HUES6 (cell line): ENCODE results near the gene DCST1.

Experiments used
- H3K27ac ChIP-seq: 2 replicates; pipeline ENCODE4 v1.7.0; 2013; ENCODE audit warnings: low read depth, mild to moderate bottlenecking, low read length, inconsistent platforms
- H3K27me3 ChIP-seq: 2 replicates; pipeline ENCODE4 v1.6.1; 2013; ENCODE audit warnings: low read length; ENCODE audit not compliant: control insufficient read depth, insufficient read depth
- H3K36me3 ChIP-seq: 2 replicates; pipeline ENCODE4 v1.6.1; 2013; ENCODE audit warnings: low read length; ENCODE audit not compliant: control insufficient read depth, insufficient read depth
- H3K4me1 ChIP-seq: 2 replicates; pipeline ENCODE4 v1.6.1; 2013; ENCODE audit warnings: low read length; ENCODE audit not compliant: control insufficient read depth, insufficient read depth
- H3K4me3 ChIP-seq: 2 replicates; pipeline ENCODE4 v1.5.1; 2013; ENCODE audit warnings: low read depth, low read length
- H3K9ac ChIP-seq: one replicate; pipeline ENCODE4 v1.6.1; 2013; ENCODE audit warnings: mild to moderate bottlenecking, low read length
- H3K9me3 ChIP-seq: 2 replicates; pipeline ENCODE4 v1.6.1; 2013; ENCODE audit warnings: low read depth, low read length; ENCODE audit not compliant: control insufficient read depth, insufficient read depth

Gene DCST1

DNA sequence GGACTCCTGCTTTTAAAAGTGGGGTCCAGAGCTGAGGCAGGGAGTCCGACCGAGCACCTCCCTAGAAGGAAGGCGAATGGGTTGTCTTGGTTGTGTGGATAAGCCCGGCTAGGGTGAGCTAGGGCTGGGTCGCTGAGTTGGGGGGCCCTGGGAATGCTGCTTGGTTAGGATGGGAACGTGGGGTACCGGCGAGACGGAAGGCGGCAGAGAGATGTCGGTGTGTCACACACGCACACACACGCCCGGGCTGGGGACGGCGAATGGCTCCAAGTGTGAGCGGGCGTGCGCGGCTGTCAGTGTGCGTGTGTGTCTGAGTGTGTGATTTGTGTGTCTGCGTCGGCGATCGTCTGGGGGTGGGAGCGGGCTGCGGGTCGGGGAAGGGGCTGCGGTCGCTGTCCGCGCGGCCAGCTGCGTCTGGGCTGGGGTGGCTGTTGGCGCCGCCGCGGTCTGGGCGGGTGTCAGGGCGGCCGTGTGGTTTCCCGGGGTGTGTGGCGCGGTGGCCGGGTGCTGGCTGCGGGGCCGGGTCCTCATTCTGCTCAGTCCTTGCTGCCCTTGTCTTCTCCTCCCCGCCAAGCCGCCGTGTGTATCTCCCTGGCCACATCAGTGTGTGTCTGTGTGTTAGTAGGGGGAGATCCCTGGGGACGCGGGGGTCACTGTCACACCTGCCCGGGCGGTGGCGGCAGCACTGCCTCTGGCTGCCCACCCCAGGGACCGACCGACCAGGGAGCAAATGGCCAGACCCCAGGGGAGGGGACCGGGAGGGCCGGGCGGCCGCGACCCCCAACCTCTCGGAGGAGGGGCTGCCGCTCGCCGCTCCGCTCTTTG, 46.1 kb downstream of the DCST1 start:
- Histone ChIP-seq H3K4me1 (peaks cover 35% of the 10 kb centered on the region), H3K27me3 (peaks cover 84% of the 10 kb centered on the region), H3K36me3 (no peaks in the 10 kb centered on the region), H3K9me3 (no peaks in the 10 kb centered on the region), H3K4me3 (peak overlapping the region; percentile 60), H3K27ac (no peak overlapping the region), H3K9ac (peak overlapping the region; percentile 21)

- Histone ChIP-seq H3K36me3 (no peaks in the 10 kb centered on the region), H3K4me3 (peak overlapping the region; percentile 60), H3K27ac (no peak overlapping the region), H3K27me3 (peaks cover 75% of the 10 kb centered on the region), H3K9me3 (no peaks in the 10 kb centered on the region), H3K9ac (peak overlapping the region; percentile 22), H3K4me1 (peaks cover 35% of the 10 kb centered on the region)
Observed at GRCh38 chr1:155080312-155081228, 46.9 kb downstream of the DCST1 start.

DNA sequence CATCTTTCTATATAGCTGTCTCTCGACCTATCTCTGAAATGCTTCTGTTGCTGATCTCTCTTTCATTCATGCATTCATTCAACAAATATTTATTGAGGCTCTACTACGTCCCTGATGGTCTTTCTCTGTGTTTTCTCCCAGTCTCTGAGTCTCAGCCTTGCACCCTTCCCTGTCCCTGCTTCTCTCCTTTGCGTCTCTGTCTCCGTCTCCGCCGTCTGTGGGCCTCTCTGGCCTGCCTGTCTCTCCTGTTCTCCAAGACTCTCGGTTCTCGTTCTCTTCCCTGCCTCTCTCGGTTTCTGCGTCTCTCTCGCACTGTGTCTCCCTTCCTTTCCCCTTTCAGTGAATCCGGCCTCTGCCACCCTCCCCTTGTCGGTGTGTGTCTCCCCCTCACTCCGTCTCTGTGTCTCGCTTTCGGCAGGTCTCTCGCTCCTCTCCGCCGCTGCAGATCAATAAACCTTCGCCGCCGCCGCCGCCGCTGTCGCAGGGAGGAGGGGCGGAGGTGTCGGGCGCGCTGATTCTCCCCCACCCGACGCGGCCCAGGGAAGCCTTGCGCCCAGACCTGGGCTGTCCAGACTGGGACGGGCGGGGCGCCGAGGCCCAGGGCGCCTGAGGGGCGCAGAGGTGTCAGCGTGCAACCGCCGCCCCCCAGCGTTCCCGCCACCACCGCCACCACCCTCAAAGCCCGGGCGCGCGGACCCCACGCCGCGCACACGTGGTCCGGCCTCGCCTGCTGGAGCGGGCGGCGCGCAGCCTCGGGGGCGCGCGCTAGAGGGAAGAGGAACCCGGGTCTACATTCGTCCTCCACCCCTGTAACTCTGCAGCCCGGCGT, 48.1 kb downstream of the DCST1 start:
- Histone ChIP-seq H3K27me3 (peaks cover 73% of the 10 kb centered on the region), H3K9ac (no peak overlapping the region), H3K9me3 (no peaks in the 10 kb centered on the region), H3K4me3 (peak overlapping the region; percentile 60), H3K36me3 (no peaks in the 10 kb centered on the region), H3K27ac (no peak overlapping the region), H3K4me1 (peaks cover 41% of the 10 kb centered on the region)

GRCh38 chr1:155082301-155083051, 48.9 kb downstream of the DCST1 start:
- peaks cover 70% of the 10 kb centered on the region for H3K27me3 ChIP-seq

DNA sequence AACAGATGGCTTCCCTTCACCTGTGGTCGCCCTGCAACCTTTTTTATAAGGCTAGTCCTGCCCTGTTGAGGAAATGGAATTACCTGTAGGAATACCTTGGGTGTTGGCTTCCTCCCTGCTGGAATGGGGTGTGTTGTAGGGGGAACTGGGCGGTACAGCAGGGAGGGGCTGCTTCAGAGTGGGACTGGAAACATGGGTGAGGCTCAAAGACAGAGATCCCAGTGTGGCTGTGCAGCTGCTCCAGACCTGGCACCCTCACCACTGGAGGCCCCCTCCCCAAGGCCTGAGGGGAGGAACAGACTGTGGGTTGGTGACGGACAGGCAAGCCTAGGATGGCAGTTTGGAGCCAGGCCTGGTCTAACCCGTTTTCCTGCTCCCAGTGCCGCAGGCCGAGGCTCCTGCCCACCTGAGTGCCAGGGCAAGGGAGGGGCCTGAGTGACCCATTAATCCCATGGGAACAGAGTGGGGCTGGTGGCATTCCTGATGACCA, 49.5 kb downstream of the DCST1 start:
- peaks cover 41% of the 10 kb centered on the region for H3K4me1 ChIP-seq
- 0 out of 2 replicates have a peak overlapping the region, but pooled peaks have one; percentile 60 for H3K4me3 ChIP-seq
- no peak overlapping the region for H3K9ac ChIP-seq
- H3K36me3 ChIP-seq, result no peaks in the 10 kb centered on the region
- H3K27me3 ChIP-seq, result peaks cover 64% of the 10 kb centered on the region
- H3K27ac ChIP-seq, result no peak overlapping the region
- no peaks in the 10 kb centered on the region for H3K9me3 ChIP-seq

More at GRCh38 chr1:155082301-155083051, 48.9 kb downstream of the DCST1 start:
- H3K9me3 ChIP-seq, result no peaks in the 10 kb centered on the region
- H3K27ac ChIP-seq, result no peak overlapping the region
- H3K4me1 ChIP-seq, result peaks cover 42% of the 10 kb centered on the region
- no peak overlapping the region for H3K9ac ChIP-seq
- H3K4me3 ChIP-seq, result peak overlapping the region; percentile 60
- no peaks in the 10 kb centered on the region for H3K36me3 ChIP-seq

- Histone ChIP-seq H3K27me3 (peaks cover 57% of the 10 kb centered on the region), H3K9ac (no peak overlapping the region), H3K36me3 (no peaks in the 10 kb centered on the region), H3K27ac (no peak overlapping the region), H3K9me3 (no peaks in the 10 kb centered on the region), H3K4me1 (peaks cover 37% of the 10 kb centered on the region), H3K4me3 (peak overlapping the region; percentile 84)
Observed at GRCh38 chr1:155083865-155084721, 50.5 kb downstream of the DCST1 start.

DNA sequence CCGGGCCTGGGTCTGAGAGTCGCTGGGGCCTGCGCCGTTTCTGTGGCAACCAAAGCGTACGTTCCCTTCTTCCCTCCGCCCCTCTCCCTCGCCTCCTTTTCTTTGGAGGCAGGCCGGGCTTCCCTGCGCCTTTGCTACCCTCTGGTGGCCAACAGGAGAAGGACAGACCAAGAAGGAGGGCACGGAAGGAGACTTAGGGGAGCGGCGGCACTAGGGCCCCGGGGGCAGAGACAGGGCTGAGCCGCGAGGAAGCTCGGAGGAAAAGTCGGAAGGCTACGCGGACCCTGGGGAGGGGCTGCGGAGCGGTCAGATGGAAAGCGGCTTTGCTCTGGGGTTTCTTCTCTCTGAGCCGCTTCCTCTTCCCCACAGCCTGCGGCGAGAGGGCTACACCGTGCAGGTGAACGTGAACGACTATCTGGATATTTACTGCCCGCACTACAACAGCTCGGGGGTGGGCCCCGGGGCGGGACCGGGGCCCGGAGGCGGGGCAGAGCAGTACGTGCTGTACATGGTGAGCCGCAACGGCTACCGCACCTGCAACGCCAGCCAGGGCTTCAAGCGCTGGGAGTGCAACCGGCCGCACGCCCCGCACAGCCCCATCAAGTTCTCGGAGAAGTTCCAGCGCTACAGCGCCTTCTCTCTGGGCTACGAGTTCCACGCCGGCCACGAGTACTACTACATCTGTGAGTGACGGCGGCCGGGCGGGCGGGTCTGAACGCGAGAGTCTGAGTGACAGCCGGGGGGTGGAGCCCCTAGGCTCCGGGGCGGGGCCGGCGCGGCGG, 51.3 kb downstream of the DCST1 start:
- no peaks in the 10 kb centered on the region for H3K36me3 ChIP-seq
- H3K27ac ChIP-seq, result no peak overlapping the region
- H3K9me3 ChIP-seq, result no peaks in the 10 kb centered on the region
- H3K9ac ChIP-seq, result no peak overlapping the region
- H3K4me3 ChIP-seq, result peak overlapping the region; percentile 84
- peaks cover 30% of the 10 kb centered on the region for H3K4me1 ChIP-seq
- H3K27me3 ChIP-seq, result peaks cover 49% of the 10 kb centered on the region

- Histone ChIP-seq H3K9me3 (no peaks in the 10 kb centered on the region), H3K36me3 (no peaks in the 10 kb centered on the region), H3K27ac (no peak overlapping the region), H3K27me3 (peaks cover 42% of the 10 kb centered on the region), H3K9ac (no peak overlapping the region), H3K4me1 (peaks cover 28% of the 10 kb centered on the region), H3K4me3 (peak overlapping the region; percentile 84)
Observed at GRCh38 chr1:155085504-155086127, 52.0 kb downstream of the DCST1 start.
